Activated T-cell treated with anti-CD3 and anti-CD28 coated beads, Interleukin-2, amount 50 U/mL, for 48 hours (primary cell): ENCODE data around the gene ASTE1.

Experiments
- DNase-seq, 2 experiments: peaks; one replicate each; pipeline ENCODE4 v3.0.0-alpha.2; 2020

ASTE1 gene, protein sequence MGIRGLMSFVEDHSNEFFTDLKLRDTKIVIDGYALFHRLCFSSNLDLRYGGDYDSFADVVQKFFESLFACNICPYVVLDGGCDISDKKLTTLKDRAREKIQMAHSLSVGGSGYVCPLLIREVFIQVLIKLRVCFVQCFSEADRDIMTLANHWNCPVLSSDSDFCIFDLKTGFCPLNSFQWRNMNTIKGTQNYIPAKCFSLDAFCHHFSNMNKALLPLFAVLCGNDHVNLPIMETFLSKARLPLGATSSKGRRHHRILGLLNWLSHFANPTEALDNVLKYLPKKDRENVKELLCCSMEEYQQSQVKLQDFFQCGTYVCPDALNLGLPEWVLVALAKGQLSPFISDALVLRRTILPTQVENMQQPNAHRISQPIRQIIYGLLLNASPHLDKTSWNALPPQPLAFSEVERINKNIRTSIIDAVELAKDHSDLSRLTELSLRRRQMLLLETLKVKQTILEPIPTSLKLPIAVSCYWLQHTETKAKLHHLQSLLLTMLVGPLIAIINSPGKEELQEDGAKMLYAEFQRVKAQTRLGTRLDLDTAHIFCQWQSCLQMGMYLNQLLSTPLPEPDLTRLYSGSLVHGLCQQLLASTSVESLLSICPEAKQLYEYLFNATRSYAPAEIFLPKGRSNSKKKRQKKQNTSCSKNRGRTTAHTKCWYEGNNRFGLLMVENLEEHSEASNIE

DNA sequence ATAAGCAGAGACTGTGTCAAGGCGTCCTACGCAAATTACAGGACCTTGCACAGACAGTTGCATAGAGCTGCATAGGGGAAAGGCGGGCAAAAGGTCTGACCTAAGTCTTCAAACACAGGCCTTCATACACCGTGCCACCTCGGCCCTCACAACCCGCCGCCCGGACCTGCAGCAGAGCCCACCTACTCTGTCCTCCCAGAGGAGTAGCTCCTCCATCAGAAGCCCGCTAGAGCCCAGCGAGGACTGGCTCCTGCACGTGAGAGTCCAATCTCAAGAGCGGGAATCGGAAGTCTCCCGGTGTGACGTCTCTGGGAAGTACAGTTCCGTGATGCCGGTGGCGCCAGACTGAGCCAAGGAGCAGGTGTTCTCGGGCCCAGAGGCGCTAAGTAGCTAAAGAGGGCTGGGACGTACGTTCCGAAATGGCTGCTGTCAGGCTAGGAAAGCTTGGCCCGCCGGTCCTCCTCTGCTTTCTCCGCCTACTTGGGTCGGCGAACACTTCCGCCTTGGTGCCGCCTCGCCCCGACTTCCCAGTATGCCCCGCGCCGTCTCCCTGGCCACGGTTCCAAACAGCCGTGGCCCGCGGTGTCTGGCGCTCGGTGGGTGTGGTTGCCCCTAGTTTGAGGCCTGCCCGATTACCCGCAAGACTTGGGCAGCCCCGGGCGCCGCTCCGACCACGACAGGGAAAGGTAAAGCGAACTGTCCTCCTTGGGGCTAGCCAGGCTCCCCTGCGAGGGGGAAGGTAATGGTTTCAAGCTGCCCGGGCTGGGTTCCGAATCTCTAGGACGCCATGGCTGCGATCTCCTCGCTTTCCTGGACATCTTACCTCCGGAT, at the start of gene ASTE1, which contains the start of gene NEK11:
Gene ASTE1, minus strand, starts transcription at position 505 of the 831 bp plus-strand sequence. CDS start 1,519 bp downstream, outside the sequence.
Gene NEK11, plus strand, starts transcription at position 557 of the 831 bp plus-strand sequence. CDS start 2,832 bp downstream, outside the sequence.
- peak; percentile 90 to 93 for DNase-seq

DNA sequence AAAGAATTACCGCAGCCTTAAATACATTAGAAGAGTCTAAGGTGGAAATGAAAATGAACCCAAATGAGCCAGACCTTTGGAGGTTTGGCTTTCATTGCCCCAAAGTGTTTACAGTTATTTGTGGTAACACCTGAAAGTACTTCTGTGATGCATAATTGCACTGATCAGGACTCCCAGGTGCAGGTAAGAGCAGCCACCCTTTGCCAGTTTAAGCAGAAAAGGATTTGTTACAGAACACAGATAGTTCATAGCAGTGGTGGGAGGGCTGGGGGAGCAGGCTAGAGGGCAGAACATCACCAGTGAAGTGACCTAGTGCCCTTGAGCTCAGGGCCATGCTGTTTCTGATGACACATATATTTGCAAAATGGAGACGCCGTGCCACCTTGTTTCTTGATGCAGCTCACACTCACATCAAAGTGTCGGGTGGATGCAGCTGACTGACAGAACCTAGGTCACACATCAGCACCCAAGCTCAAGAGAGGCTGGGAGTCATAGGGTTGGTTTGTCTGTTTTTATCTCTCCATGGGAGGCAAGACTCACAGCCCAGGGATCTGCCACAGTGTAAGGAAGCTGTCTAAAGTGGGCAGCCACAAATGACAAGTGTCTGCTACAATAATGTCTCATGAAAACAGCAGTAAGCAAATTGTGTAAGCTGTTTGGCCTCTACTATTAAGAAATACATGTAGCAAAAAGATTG, 49.2 kb upstream of the ASTE1 start:
- no peak for DNase-seq

DNA sequence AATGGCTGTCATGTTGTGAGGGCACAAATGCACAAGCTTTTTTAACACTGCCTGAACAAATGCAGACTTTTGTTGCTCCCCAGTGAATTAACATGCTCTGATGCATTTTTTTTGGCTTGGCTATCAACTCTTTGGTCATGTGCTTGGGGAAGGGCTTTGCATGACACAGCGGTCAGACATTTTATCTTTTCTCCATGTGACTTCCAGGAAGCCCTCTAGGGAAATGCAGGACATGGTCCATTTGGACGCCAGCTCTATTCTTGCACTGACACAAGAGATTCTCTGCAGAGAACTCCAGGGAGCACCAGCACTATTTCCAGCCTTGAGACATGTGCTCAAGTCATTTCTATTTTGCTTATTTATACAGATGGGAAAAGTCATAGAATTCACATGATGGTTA, 46.2 kb upstream of the ASTE1 start:
- no peak for DNase-seq

GRCh38 chr3:131072099-131072559, 45.5 kb upstream of the ASTE1 start:
- no peak for DNase-seq

- no peak for DNase-seq
These were observed 41.4 kb upstream of the ASTE1 start for GRCh38 chr3:131067983-131068382.

- DNase-seq: no peak
These were observed 26.6 kb upstream of the ASTE1 start for GRCh38 chr3:131053043-131053859.

GRCh38 chr3:131050001-131050400, 23.4 kb upstream of the ASTE1 start:
- no peak for DNase-seq

DNA sequence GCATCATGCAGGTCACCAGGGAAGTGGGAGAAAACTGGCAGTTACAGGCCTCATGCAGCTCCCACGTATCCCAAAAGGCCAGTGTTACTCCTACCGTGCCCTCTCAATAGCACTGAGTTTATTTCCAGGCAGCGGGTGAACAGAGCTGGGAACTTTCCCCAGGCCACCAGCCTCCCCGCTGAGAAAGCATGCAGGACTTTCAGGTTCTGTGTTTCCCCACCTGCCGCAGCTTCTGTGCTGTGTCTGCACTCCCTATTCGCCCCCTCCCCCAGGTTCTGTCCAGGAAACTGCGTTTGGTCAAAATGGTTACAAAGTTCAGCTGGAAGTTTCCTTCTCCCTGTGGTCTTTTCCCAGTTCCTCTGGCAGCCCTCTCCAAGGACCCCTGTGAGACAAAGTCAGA, 21.4 kb upstream of the ASTE1 start:
- DNase-seq: no peak

GRCh38 chr3:131047582-131047981, 21.0 kb upstream of the ASTE1 start:
- DNase-seq: peak in 1 of 2 experiments; percentile 24

GRCh38 chr3:131042271-131042985, 15.8 kb upstream of the ASTE1 start:
- peak in 1 of 2 experiments; percentile 27 for DNase-seq

GRCh38 chr3:131038326-131038725, 11.7 kb upstream of the ASTE1 start:
- no peak for DNase-seq

GRCh38 chr3:131036986-131037385, 10.4 kb upstream of the ASTE1 start:
- DNase-seq: no peak

DNA sequence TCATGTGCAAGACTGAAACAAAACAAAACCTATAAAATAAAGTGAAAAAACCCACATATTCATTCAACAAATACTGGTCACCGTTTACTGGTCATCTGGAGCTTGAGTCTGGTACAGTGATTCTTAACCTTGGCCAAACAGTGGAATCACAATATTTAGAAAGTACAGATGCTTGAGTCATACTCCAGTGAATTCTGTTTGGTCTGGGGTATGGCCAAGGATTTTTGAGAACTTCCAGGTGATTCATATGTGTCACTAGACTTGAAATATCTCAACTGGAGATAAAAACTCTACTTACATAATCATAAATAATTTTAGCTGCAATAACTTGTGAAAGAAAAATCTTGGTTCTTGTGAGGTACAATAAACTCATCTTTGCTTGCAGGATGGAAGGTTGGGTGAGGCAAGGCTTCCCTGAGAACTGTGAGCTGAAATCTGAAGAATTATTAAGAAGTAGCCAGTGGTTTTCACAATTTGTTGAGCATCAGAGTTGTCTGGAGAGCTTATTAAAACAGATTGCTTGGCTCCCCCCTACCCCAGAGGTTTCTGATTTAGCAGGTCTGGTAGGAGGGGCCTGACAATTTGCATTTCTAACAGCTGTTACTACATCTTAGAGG, 9.7 kb upstream of the ASTE1 start:
- no peak for DNase-seq

GRCh38 chr3:131033480-131034080, 7.0 kb upstream of the ASTE1 start:
- DNase-seq: no peak

- DNase-seq: no peak
These were observed 5.0 kb upstream of the ASTE1 start for GRCh38 chr3:131031660-131032059.

DNA sequence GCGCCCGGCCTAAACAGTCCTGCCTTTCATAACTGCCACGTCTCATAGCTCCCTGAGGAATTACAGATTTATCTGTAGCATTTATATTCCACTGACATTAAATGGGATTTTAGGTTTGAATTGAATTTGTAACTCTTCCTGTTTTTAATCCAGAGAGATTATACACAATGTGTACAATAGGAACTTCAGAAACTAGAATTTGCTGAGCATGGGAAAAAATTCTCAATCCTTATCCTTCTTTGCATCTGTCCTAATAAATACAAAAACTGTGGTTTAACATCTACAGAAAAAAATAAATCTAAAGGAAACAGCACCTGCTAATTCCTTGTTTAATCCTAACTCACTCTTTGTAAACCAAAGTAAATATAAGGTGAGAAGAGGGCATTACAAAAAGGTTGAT, 2.2 kb upstream of the ASTE1 start:
- DNase-seq: no peak

DNA sequence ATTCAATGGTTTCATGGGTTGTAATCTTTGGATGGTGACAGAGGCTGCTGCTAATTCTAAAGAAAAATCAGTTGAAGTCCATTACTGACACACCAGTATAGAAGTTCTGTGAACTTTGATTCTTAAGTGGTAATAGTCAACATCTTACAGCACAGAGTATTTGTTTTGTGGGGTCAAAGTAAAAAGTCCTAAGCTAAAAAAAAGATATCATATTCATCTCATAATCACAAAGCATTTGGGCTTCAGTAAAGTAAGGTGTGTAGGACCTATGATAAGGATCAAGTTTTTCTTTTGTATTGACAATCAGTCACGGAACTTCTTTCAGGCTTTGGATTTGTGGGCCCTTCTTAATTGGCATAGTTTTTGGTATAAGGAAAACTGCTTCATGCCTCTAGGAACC, 1.1 kb downstream of the ASTE1 start:
- DNase-seq: no peak

- no peak for DNase-seq
These were observed 6.4 kb downstream of the ASTE1 start for GRCh38 chr3:131020122-131020693.

DNA sequence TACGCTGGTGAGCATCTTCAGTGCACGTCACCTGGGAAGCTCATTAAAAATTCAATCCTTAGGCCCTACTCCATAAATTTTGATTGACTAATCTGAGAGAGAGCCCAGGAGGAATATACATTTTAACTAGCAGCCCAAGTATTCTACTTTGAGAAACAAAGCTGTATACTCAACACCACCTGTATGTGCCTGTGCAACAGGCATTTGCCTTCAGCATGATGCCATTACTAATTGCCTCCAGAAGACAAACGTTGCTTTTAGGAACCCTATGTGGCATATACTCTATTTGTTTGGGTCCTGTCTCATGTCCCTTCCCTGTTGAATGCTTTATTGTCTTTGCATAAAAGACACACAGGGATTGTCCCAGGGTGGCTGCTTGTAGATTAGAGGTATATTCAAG, 7.7 kb downstream of the ASTE1 start:
- DNase-seq: no peak

DNA sequence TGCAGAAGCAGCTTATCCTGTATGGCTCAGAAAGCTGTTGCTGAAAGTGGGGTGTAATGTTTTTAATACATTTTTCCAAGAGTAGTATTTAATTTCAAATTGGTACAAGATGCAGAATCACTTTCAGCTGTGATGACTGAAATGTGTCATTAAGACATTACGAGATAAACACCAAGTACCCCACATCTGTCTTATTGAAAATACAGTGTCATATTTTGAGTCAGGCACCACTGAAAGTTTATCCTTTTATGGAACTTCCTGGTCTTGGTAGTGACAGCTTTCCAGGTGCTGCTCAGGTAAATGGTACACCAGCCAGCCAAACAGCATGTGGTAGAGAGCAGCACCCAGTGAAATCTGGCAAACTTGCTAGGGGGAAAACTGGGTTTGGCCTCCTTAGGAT, 16.9 kb downstream of the ASTE1 start:
- no peak for DNase-seq
